HG03460 (cell line): Measurements from ENCODE around the gene TMEM41B.
A peak's percentile ranks its signal among the peaks of the same experiment; 100 is the strongest.

Experiments
- ATAC-seq: cut with Tn5 transposase; IDR thresholded peaks from one replicate; pipeline ENCODE4 v1.9.1; 2021; ENCODE audit not compliant: unreplicated experiment

TMEM41B gene

GRCh38 chr11:9310485-9311090, 3.8 kb downstream of the TMEM41B start:
- ATAC-seq = no peak

- no peak for ATAC-seq
Measured at GRCh38 chr11:9304178-9304577, 10.2 kb downstream of the TMEM41B start.

- no peak for ATAC-seq
Measured at GRCh38 chr11:9302448-9302847, 11.9 kb downstream of the TMEM41B start.

GRCh38 chr11:9301720-9302119, 12.7 kb downstream of the TMEM41B start:
- ATAC-seq = no peak

GRCh38 chr11:9293646-9294045, 20.7 kb downstream of the TMEM41B start:
- no peak for ATAC-seq

GRCh38 chr11:9285850-9286587, 28.4 kb downstream of the TMEM41B start:
- ATAC-seq = no peak

GRCh38 chr11:9280655-9281301, 33.6 kb downstream of the TMEM41B start:
- peak; percentile 95 for ATAC-seq

GRCh38 chr11:9277176-9277575, 37.2 kb downstream of the TMEM41B start:
- no peak for ATAC-seq

- ATAC-seq = no peak
Measured at GRCh38 chr11:9276571-9276970, 37.8 kb downstream of the TMEM41B start.

GRCh38 chr11:9274499-9275258, 39.7 kb downstream of the TMEM41B start:
- ATAC-seq = no peak

- ATAC-seq = no peak
Measured at GRCh38 chr11:9273376-9274336, 40.7 kb downstream of the TMEM41B start.

- no peak for ATAC-seq
Measured at GRCh38 chr11:9269492-9270013, 44.8 kb downstream of the TMEM41B start.

- no peak for ATAC-seq
Measured at GRCh38 chr11:9267680-9268079, 46.7 kb downstream of the TMEM41B start.

GRCh38 chr11:9266926-9267325, 47.5 kb downstream of the TMEM41B start:
- no peak for ATAC-seq

GRCh38 chr11:9266132-9266736, 48.2 kb downstream of the TMEM41B start:
- no peak for ATAC-seq

GRCh38 chr11:9265211-9266131, 48.9 kb downstream of the TMEM41B start, which contains the start of gene DENND5A:
TSS of gene DENND5A (minus strand) at chr11:9265350. CDS start at chr11:9265069, 281 bp downstream.
- ATAC-seq = no peak

GRCh38 chr11:9264316-9265210, 49.8 kb downstream of the TMEM41B start:
- peak; percentile 12 for ATAC-seq
